Right lobe of liver (tissue), 4 donors: Measurements from ENCODE around the gene IL23A.

Experiments
- POLR2A ChIP-seq: fragments of 450-650 bp; IDR thresholded peaks from one replicate; pipeline ENCODE4 v1.6.1; 2017; ENCODE audit warnings: antibody characterized with exemption, mild to moderate bottlenecking
- TF ChIP-seq, protein P1 (sequence below), 4 donors: fragments of 200-600 bp in 3 of 4; fragments of 450-650 bp in 1 of 4; IDR thresholded peaks; one replicate each; pipeline versions ENCODE4 v1.5.1 to v1.8.0; 2016 to 2022; ENCODE audit warnings: antibody characterized with exemption in 4 of 4, mild to moderate bottlenecking in 2 of 4
- donor health status: DM: no; HTN: no; CAD: no.
- donor health status: DM: no; HTN: no; CAD: no.
- donor health status: DM: no; HTN: yes; CAD: no.

DNA sequence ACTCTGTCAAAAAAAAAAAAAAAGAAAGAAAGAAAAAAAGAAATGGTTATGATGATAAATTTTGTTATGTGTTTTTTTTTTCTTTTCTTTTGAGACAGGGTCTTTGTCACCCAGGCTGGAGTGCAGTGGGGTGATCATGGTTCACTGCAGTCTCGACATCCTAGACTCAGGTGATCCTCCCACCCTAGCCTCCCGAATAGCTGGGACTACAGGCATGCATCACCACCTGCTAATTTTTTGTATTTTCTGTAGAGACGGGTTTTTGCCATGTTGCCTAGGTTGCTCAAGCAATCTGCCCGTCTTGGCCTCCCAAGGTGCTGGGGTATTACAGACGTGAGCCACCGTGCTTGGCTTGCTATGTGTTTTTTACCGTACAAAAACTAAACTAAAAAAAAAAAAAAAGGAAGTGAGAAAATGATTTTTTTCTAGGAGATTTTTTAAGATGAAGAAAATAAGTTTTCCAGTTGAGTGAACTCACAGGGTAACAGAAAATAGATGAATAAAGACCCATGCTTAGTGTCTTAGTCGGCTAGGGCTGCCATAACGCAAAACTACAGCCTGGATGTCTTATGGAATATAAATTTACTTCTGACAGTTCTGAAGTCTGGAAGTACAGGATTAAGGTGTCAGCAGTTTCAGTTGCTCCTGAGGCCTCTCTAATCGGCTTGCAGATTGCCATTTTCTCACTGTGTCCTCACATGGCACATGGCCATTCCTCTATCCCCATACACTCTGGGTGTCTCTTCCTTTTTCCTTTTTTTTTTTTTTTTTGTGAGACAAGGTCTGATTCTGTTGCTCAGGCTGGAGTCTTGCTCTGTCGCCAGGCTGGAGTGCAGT is 37.1 kb downstream of the IL23A start:
- TF ChIP-seq, protein P1, sequence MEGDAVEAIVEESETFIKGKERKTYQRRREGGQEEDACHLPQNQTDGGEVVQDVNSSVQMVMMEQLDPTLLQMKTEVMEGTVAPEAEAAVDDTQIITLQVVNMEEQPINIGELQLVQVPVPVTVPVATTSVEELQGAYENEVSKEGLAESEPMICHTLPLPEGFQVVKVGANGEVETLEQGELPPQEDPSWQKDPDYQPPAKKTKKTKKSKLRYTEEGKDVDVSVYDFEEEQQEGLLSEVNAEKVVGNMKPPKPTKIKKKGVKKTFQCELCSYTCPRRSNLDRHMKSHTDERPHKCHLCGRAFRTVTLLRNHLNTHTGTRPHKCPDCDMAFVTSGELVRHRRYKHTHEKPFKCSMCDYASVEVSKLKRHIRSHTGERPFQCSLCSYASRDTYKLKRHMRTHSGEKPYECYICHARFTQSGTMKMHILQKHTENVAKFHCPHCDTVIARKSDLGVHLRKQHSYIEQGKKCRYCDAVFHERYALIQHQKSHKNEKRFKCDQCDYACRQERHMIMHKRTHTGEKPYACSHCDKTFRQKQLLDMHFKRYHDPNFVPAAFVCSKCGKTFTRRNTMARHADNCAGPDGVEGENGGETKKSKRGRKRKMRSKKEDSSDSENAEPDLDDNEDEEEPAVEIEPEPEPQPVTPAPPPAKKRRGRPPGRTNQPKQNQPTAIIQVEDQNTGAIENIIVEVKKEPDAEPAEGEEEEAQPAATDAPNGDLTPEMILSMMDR (IDR thresholded peaks at IDR 0.05), result no peak
- no peak for TF ChIP-seq POLR2A
